GM21723 (cell line): ENCODE results near the gene ZNF12.
"Not testable (repeated sequence)": the region's sequence is repeated elsewhere in the genome, so short reads cannot be mapped to it uniquely, and the experiment has no call there.

Experiments used
- ATAC-seq: cut with Tn5 transposase; IDR thresholded peaks from one replicate; pipeline ENCODE4 v1.9.1; 2021; ENCODE audit warnings: mild to moderate bottlenecking, moderate library complexity; ENCODE audit not compliant: unreplicated experiment

The ZNF12 gene

DNA sequence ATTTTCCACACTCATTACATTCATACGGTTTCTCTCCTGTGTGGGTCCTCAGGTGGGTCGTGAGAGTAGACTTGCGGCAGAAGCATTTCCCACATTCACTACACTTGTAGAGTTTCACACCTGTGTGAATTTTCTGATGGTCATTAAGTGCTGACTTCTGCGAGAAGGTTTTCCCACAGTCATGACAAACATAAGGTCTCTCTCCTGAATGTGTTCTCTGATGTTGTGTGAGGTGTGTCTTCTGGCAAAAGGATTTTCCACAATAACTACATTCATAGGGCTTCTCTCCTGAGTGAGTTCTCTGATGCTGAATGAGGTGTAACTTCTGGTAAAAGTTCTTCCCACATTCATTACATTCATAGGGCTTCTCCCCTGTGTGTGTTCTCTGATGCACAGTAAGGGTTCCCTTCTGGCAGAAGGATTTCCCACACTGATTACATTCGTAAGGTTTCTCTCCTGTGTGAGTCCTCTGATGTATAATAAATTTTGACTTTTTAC is 15.1 kb downstream of the ZNF12 start:
- no peak for ATAC-seq

DNA sequence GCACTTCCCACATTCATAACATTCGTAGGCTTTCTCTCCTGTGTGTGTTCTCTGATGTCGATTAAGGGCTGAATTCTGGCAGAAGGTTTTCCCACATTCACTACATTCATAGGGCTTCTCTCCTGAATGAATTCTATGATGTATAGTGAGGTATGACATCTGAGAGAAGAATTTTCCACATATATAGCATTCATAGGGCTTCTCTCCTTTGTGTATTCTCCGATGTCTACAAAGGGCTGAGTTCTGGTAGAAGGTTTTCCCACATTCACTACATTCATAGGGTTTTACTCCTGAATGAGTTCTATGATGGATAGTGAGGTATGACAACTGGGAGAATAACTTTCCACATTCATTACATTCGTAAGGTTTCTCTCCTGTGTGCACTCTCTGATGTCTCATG is 15.6 kb downstream of the ZNF12 start:
- no peak for ATAC-seq

DNA sequence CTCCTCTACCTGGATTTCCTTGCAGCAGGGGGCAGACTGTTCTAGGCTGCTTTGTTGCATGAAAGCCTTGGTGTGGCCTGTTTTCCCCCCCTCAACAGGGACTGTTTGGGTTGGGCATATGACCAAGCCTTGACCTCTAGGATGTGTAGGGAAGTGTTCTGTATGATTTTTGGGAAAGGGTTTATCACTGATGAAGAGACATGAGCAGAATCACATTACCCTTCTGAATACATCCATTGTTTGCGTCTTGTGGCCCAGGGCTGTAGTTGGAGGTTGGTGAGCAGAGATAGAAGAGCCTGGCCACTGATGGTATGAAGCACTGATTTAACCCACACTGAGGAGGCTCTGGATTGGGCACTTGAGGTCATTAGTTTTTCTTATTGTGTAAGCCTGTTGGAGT is 26.6 kb downstream of the ZNF12 start:
- no peak for ATAC-seq

DNA sequence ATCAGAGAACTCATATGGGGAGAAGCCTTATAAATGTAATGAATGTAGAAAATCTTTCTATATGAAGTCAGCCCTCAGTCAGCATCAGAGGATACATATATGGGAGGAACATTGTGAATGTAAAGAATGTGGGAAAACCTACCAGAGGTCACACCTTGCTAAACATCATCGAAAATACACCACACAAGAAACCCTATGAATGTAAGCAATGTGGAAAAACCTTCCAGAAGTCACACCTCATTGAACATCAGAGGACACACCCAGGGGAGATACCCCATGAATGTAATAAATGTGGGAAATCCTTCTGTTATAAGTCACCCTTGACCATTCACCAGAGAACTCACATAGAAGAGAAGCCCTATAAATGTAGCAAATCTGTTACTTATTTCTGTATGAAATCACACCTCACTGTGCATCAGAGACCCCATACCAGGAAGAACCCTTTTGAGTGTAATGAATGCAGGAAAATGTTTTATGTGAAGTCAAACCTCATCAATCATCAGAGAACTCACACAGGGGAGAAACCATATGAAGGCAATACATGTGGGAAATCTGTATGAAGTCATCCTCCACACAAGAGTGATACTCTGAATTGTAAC is 30.8 kb downstream of the ZNF12 start:
- no peak for ATAC-seq

DNA sequence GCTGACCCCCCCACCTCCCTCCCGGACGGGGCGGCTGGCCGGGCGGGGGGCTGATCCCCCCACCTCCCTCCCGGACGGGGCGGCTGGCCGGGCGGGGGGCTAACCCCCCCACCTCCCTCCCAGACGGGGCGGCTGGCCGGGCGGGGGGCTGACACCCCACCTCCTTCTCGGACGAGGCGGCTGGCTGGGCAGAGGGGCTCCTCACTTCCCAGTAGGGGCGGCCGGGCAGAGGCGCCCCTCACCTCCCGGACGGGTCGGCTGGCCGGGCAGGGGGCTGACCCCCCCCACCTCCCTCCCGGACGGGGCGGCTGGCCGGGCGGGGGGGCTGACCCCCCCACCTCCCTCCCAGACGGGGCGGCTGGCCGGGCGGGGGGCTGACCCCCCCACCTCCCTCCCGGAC is 35.9 kb downstream of the ZNF12 start:
- not testable (repeated sequence) for ATAC-seq

DNA sequence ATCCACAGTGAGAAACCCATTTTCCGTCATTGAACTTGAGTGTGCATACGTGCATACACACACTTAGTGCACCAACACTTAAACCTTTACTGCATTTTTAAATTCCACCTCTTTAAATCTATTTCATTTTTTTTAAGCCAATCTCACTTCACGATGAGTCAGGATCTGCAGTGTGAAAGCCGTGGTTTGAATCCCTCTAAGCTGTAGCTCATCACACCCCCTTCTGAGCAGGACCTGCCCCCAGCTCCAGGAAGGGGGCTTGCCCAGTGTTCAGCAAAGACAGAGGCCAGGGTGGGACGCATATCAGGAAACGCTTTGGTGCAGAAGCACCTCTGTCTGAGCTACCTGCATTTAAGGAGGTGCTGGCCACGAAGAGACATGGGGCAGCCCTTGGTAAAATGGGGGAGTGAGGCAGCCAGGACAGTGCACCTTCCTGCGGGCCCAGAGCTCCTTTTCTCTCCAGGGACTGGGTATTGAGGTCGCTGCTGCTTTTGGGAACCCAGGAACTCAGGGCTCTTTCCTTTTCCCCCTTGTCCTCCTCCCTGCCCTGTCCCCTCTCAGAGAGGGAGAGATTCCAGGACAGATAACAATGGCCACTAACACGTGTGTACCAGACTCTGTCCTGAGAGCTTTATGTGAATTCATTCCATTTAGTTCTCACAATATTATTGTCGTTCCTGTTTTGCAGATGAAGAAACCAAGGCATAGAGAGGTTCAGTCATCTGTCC is 48.0 kb downstream of the ZNF12 start:
- no peak for ATAC-seq

DNA sequence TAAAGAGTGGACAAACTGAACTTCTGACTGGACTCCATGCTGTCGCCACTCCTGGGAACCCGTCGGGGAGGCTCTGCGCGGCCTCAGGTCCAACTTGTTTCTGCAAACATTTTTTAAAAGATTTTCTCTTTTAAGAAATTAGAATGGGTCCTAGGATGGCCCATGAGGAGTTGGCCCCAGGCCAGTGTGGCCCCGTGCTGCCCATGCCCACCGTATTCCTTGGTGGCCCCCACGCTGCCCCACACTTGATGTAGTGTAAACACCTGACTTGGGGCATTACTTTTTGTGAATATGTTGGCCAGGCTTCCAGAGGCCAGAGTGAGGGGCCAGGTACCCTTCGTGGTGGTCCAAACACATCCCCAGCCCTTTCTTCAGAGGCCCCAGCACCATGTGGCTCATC is 50.3 kb downstream of the ZNF12 start:
- ATAC-seq, result no peak

DNA sequence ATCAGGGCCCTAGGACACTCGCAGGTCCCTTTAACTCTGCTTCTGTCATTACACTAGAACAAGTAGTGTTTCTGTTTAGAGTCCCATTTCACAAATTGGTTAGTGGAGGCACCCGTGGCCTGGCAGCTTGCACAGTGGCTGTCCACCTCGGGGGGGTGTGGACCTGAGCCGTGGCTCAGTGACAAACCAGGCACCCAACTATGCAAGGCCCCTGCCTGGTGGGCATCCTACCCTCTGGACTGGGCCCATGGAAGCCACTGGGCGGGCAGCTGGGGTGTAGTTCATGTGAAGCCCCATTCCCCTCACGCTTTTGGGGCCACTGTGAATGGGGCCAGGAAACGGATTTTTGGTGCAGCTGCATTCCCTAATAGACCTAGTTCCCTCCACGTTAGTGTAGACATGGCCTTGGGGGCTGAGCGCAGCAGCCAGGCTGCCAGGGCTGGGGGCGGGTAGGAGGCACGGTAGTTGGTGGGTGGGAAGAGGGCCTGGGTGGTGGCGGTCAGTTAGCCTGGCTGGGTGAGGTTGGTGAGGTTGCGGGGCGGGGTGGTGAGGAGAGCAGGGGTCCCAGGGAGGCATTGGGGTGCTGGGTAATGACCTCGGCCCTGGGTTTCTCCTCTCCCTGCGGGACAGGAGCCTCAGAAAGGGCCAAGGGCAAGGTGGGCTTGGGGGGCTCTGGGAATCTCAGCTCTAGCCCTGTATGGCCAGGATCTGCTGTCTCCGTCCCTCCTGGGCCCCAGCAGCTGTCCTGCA is 50.9 kb downstream of the ZNF12 start:
- ATAC-seq, result no peak

DNA sequence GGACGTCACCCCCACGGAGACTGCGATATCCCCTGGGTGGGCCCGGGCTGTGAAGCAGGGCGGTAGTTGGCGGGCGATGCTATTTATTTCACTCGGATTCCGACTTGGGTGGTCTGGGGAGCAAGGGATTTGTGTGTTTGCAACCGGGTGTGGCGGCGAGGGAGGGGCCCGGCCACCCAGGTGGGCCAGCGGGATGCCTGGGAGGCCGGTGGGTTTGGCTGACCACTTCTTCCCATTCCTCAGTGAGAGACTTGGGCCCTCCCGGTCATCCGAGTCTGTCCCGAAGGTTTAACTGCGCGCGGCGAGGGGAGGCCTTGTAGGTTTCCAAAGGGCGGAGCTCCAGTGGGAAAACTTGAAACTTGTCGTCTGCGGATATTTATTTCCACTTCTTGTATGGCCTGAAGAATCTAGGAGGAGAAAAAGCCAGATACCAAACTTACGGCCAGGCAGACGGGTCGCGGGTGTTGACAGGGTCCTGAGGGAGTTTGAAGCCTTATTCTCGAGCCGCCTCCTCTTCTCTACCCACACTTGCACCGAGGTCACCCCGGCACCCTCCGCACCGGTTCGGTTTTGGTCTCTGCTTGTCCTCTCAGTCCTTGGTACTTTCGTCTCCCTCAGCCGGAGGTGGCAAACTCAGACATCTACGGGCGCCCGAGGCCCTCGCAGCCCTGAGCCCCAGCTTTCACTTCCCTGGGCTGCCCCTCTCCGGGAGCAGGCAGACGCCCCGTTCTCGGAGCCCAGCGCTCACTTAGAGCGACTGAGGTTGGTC is 51.7 kb downstream of the ZNF12 start:
- ATAC-seq, result no peak

DNA sequence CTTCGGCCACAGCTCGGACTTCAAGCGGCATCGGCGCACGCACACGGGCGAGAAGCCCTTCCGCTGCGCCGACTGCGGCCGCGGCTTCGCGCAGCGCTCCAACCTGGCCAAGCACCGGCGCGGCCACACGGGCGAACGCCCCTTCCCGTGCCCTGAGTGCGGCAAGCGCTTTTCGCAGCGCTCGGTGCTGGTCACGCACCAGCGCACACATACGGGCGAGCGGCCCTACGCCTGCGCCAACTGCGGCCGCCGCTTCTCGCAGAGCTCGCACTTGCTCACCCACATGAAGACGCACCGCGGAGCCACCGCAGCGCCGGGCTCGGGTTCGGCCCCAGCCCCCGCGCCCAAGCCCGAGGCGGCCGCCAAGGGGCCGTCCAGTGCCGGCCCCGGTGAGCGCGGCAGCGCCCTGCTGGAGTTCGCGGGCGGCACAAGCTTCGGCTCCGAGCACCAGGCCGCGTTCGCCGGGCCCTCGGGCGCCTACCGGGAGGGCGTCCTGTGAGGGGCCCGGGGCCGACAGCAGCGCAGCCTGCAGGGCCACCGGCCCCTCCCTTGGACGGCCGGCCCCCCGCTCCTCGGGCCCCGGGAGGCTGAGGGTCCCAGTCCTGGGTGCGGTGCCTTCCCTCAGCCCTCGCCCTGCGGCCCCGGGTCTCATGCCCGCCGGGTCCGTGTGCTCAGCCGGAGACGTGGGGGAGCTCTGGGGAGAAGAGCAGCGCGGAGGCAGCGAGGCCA is 52.5 kb downstream of the ZNF12 start:
- no peak for ATAC-seq

DNA sequence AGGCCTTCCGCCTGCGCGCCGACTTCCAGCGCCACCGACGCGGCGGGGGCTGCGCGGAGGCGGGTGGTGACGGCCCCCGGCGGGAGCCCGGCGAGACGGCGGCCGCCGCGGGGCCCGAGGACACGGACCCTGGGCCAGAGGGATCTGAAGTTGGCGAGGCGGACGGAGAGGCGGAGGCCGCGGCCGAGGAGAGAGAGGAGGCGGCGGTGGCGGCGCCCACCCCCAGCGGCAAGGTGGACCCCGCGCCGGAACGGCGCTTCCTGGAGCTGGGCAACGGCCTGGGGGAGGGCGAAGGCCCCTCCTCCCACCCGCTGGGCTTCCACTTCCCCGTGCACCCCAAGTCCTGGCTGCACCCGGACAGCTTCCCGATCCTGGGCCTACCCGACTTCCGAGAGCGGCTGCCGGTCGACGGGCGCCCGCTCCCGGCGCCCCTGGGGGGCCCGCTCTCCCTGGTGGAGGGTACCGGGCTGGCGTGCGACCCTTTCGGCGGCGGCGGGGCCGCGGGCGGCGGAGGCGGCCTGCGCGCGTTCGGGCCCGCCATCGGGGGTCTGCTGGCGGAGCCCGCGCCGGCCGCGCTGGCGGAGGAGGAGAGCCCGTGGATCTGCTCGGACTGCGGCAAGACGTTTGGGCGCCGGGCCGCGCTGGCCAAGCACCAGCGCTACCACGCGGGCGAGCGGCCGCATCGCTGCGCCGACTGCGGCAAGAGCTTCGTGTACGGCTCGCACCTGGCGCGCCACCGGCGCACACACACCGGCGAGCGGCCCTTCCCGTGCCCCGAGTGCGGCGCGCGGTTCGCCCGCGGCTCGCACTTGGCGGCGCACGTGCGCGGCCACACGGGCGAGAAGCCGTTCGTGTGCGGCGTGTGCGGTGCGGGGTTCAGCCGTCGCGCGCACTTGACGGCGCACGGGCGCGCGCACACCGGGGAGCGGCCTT is 53.4 kb downstream of the ZNF12 start:
- ATAC-seq, result no peak

DNA sequence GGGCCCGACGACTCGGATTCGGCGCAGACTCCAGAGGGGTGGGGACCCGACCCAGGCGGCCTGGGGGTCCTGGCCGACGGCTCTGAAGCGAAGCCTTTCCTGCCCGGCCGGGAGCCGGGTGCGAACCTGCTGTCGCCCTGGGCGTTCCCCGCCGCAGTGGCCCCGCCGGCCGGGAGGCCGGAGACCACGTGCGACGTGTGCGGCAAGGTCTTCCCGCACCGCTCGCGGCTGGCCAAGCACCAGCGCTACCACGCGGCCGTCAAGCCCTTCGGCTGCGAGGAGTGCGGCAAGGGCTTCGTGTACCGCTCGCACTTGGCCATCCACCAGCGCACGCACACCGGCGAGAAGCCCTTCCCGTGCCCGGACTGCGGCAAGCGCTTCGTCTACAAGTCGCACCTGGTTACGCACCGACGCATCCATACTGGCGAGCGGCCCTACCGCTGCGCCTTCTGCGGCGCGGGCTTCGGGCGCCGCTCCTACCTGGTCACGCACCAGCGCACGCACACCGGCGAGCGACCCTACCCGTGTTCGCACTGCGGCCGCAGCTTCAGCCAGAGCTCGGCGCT is 54.2 kb downstream of the ZNF12 start:
- no peak for ATAC-seq

DNA sequence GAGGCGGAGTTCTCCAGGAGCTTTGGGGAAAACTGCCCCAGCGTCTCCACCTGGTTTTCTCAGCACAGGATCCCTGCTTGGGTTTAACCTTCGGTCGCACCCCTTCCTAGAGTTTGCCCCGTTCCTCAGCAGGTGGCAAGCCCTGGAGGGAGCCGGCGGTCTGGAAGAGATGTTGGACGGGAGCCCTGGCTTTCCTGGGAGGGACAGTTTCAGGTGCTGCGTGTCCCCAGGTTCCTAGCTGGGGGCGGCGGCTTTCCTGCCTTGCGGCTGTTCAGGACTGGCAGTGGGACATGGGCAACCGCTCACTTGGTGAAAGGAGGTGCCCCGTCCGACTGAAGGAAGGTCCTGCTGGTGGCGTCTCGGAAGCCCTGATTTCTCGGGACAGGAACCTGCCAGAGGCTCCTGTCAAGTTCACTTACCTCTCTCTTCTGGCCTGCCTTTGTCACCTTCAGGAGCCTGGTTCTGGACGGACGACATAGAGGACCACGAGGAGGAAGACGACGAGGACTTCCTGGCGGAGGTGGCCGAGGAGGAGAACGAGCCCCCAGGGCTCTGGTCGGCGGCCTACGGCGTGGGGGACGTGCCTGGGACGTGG is 54.8 kb downstream of the ZNF12 start:
- no peak for ATAC-seq

DNA sequence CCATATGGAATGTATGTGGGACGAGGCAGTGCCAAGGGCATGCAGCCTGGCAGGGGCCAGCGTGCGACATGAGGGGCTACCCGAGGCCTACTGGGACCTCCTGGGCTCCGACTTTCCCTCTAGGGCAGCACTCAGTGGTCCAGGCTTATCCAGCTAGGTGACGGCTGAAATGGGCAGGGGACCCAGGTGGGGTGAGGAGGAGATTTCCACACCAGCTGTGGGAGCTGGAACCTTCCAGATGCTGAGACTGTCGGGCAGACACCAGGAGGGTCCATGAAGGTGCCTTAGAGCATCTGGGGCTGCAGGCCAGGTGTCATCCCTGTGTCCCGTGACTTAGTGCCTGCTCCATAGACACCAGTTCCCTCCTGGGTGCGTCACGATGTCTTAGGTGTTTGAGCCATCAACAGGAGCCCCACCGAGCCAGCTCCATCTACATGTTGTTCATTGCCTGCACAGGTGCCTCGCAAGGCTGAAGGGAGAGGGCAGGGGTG is 56.2 kb downstream of the ZNF12 start:
- ATAC-seq, result no peak

DNA sequence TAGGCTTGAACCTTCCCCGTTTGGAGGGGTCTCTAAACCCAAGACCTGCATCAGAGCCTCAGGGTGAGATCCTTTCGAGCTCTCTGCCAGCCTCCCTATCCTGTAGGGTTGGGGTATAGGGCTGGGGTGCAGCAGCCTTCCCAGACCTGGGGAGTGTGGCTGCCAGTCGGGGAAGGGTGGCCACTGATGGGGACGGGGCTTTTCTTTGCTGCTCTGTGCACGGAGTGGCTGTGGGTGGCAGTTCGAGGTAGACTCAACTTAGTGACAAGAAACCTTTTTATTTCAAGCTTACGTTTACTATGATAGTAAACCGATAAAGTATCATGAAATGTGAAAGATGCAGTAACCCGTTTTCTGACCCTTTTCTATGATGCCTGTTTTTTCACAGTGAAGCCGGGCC is 56.7 kb downstream of the ZNF12 start:
- ATAC-seq, result no peak

DNA sequence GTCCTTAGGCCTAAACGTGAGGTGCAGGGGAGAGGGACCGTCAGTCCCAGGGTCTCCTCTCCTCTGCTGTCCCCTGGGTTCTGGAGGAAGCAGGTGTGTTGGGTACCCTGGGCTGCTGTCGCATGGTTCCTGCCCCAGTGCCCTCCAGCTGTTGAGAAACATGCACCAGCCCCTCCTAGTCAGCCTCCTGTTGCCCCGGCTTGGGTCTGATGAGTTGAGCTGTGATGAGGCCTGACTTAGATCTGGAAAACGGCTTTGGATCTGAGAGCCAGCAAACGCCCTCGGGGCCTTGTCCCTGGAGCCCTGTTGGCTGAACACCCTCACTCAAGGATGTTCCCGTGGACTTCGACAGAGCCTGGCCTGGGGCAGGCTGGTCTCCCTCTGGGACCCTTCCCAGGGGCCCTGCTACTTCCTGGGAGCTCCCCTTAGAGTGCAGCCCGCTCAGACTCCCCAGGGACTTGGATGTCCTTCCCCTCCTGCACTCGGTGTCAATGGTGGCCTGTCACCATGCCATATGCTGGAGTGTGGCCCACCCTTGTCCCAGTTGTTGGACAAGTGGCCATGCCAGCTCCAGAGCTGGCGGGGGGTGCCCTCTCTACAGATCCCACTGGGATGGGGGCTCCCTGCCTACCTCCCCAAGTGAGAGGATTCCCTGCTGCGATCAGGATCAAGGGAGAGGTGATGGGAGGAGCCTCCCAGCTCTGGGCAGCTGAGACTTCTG is 57.3 kb downstream of the ZNF12 start:
- no peak for ATAC-seq

DNA sequence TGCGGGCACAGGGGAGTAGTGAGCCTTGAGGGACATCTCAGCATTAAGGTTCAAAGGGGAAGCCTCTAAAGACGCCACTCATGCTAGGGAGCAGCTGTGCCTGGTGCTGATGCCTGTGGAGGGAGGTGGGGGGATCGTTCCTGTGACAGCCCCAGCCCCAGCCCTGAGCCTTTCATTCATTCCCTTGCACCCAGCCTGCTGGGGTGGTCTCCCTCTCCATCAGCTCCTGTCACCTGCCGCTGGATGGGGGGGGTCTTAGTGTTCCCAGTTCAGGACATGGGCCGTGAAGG is 58.0 kb downstream of the ZNF12 start:
- ATAC-seq, result no peak
